IMR-90 (cell line): Measurements from ENCODE around the gene EIF4G2. TPM values are rescaled to one million over a fixed set of nuclear protein-coding genes. Genes with fewer than 3 reads are reported as not detected.

Source experiments
- ATAC-seq: fragments of 200-7000 bp; cut with Tn5 transposase; 2 replicates; pipeline ENCODE4 v1.9.1; 2020; ENCODE audit warnings: low read depth, mild to moderate bottlenecking, moderate library complexity
- Bru-seq: library from RNA; stranded (reverse); fragments of 400-500 nt; gene quantifications from one replicate; lab custom pipeline; 2021; lab: Mats Ljungman, UMichigan
- BruChase-seq, 2 experiments: library from RNA; stranded (reverse); fragments of 400-500 nt; gene quantifications; one replicate each; lab custom pipeline; 2021; lab: Mats Ljungman, UMichigan
- BruUV-seq: library from RNA; stranded (reverse); fragments of 400-500 nt; replicated peaks from 2 replicates; lab custom pipeline; 2021; lab: Mats Ljungman, UMichigan
- CTCF ChIA-PET: fragments of 300-600 bp; formaldehyde crosslinking; extraction: SDS; loops from one replicate; lab custom pipeline; 2021; ENCODE audit warnings: antibody characterized with exemption; lab: Yijun Ruan, JAX
- POLR2A ChIA-PET: fragments of 300-600 bp; sonication (Branson Sonifier 250); formaldehyde crosslinking; loops from one replicate; lab custom pipeline; 2022; ENCODE audit warnings: antibody characterized with exemption; ENCODE audit not compliant: unreplicated experiment; lab: Charles Lee
- DNase-seq: peaks from one replicate; pipeline ENCODE4 v3.0.0; 2013
- H2AFZ ChIP-seq: replicated peaks from 2 replicates; pipeline ENCODE3; 2013; ENCODE audit warnings: low read length, mild to moderate bottlenecking; ENCODE audit not compliant: poor library complexity
- H2AK5ac ChIP-seq: 2 replicates; pipeline ENCODE4 v1.6.1; 2013; ENCODE audit warnings: low read depth, low read length, inconsistent platforms
- H2AK9ac ChIP-seq: replicated peaks from 2 replicates; pipeline ENCODE3; 2013; ENCODE audit warnings: mild to moderate bottlenecking, low read depth, low read length, moderate library complexity; ENCODE audit not compliant: poor library complexity
- H2BK120ac ChIP-seq: 2 replicates; pipeline ENCODE4 v1.6.1; 2013; ENCODE audit warnings: low read depth, low read length, inconsistent platforms
- H2BK15ac ChIP-seq: 3 replicates; pipeline ENCODE4 v1.6.1; 2013; ENCODE audit warnings: low read depth, low read length, inconsistent platforms
- H2BK20ac ChIP-seq: 2 replicates; pipeline ENCODE4 v1.6.1; 2013; ENCODE audit warnings: low read depth, mild to moderate bottlenecking, inconsistent platforms, low read length, moderate library complexity
- H2BK5ac ChIP-seq: 2 replicates; pipeline ENCODE4 v1.6.1; 2013; ENCODE audit warnings: mild to moderate bottlenecking, low read depth, low read length, inconsistent platforms; ENCODE audit not compliant: poor library complexity, severe bottlenecking
- H3K14ac ChIP-seq: replicated peaks from 2 replicates; pipeline ENCODE4 v1.6.1; 2013; ENCODE audit warnings: low read depth, low read length, inconsistent platforms
- H3K18ac ChIP-seq: 2 replicates; pipeline ENCODE4 v1.6.1; 2013; ENCODE audit warnings: low read depth, low read length, control low read depth
- H3K23ac ChIP-seq: 2 replicates; pipeline ENCODE4 v1.6.1; 2013; ENCODE audit warnings: low read depth, low read length, inconsistent platforms
- H3K27ac ChIP-seq: 2 replicates; pipeline ENCODE4 v1.5.1; 2013; ENCODE audit warnings: mild to moderate bottlenecking, control low read depth, low read length; ENCODE audit not compliant: insufficient read depth
- H3K27me3 ChIP-seq: 2 replicates; pipeline ENCODE4 v1.6.1; 2013; ENCODE audit warnings: low read length; ENCODE audit not compliant: control insufficient read depth, insufficient read depth
- H3K36me3 ChIP-seq: 2 replicates; pipeline ENCODE4 v1.6.1; 2013; ENCODE audit warnings: low read length, mixed read lengths; ENCODE audit not compliant: control insufficient read depth, insufficient read depth
- H3K4ac ChIP-seq: 2 replicates; pipeline ENCODE4 v1.6.1; 2013; ENCODE audit warnings: low read depth, low read length, inconsistent platforms
- H3K4me1 ChIP-seq: 2 replicates; pipeline ENCODE4 v1.6.1; 2013; ENCODE audit warnings: low read length, mixed read lengths; ENCODE audit not compliant: control insufficient read depth, insufficient read depth
- H3K4me2 ChIP-seq: 2 replicates; pipeline ENCODE4 v1.6.1; 2013; ENCODE audit warnings: low read depth, mild to moderate bottlenecking, control low read depth, low read length, moderate library complexity
- H3K4me3 ChIP-seq: 2 replicates; pipeline ENCODE4 v1.5.1; 2013; ENCODE audit warnings: low read depth, mild to moderate bottlenecking, control low read depth, low read length, moderate library complexity; ENCODE audit not compliant: insufficient read depth
- H3K56ac ChIP-seq: 2 replicates; pipeline ENCODE4 v1.6.1; 2013; ENCODE audit warnings: low read length, inconsistent platforms; ENCODE audit not compliant: insufficient read depth; ENCODE audit errors: extremely low read depth
- H3K79me1 ChIP-seq, 2 experiments: 2 replicates each; pipeline ENCODE4 v1.6.1; 2013; ENCODE audit warnings: low read length in 2 of 2, inconsistent platforms in 1 of 2, low read depth in 1 of 2
- H3K9ac ChIP-seq: 2 replicates; pipeline ENCODE4 v1.6.1; 2013; ENCODE audit warnings: low read depth, low read length, control low read depth
- H3K9me1 ChIP-seq: 2 replicates; pipeline ENCODE4 v1.6.1; 2013; ENCODE audit warnings: low read length, inconsistent platforms; ENCODE audit not compliant: insufficient read depth
- H3K9me3 ChIP-seq: 2 replicates; pipeline ENCODE4 v1.6.1; 2013; ENCODE audit warnings: low read length; ENCODE audit not compliant: control insufficient read depth, insufficient read depth
- H4K20me1 ChIP-seq: 2 replicates; pipeline ENCODE4 v1.6.1; 2013; ENCODE audit warnings: low read length, inconsistent platforms; ENCODE audit not compliant: insufficient read depth
- H4K5ac ChIP-seq: 2 replicates; pipeline ENCODE4 v1.6.1; 2013; ENCODE audit warnings: mild to moderate bottlenecking, low read depth, low read length, control low read depth
- H4K8ac ChIP-seq, 2 experiments: 2 replicates each; pipeline ENCODE4 v1.6.1; 2013; ENCODE audit warnings: low read depth in 2 of 2, low read length in 2 of 2, control low read depth in 1 of 2, inconsistent platforms in 1 of 2
- H4K91ac ChIP-seq: 2 replicates; pipeline ENCODE4 v1.6.1; 2013; ENCODE audit warnings: low read depth, low read length, inconsistent platforms; ENCODE audit not compliant: insufficient read depth
- CHD1 ChIP-seq: IDR thresholded peaks from 2 replicates; pipeline ENCODE4 v1.6.1; 2012; ENCODE audit warnings: low read depth, low read length, improper control_type of control experiment
- CTCF ChIP-seq: conservative IDR thresholded peaks from 2 replicates; pipeline ENCODE4 v1.5.1; 2012; ENCODE audit warnings: mild to moderate bottlenecking, low read depth, low read length, improper control_type of control experiment
- FOS ChIP-seq: fragments of 150-350 bp; IDR thresholded peaks from 2 replicates; pipeline ENCODE4 v1.6.1; 2016; ENCODE audit warnings: low read depth, low read length
- MAFK ChIP-seq: IDR thresholded peaks from 2 replicates; pipeline ENCODE4 v1.6.1; 2012; ENCODE audit warnings: low read depth, low read length, improper control_type of control experiment
- MAZ ChIP-seq: IDR thresholded peaks from 2 replicates; pipeline ENCODE4 v1.6.1; 2012; ENCODE audit warnings: low read depth, mild to moderate bottlenecking, low read length, improper control_type of control experiment, moderate library complexity, borderline replicate concordance
- NFE2L2 ChIP-seq: fragments of 150-350 bp; IDR thresholded peaks from 2 replicates; pipeline ENCODE4 v1.6.1; 2016; ENCODE audit warnings: low read depth, mild to moderate bottlenecking, low read length
- POLR2A ChIP-seq: IDR thresholded peaks from 2 replicates; pipeline ENCODE4 v1.6.1; 2012; ENCODE audit warnings: mild to moderate bottlenecking, low read depth, low read length
- RAD21 ChIP-seq: IDR thresholded peaks from 2 replicates; pipeline ENCODE4 v1.6.1; 2012; ENCODE audit warnings: low read length, improper control_type of control experiment
- RCOR1 ChIP-seq: IDR thresholded peaks from 2 replicates; pipeline ENCODE4 v1.6.1; 2012; ENCODE audit warnings: mild to moderate bottlenecking, low read length, improper control_type of control experiment; ENCODE audit not compliant: insufficient replicate concordance
- RFX5 ChIP-seq: IDR thresholded peaks from 2 replicates; pipeline ENCODE4 v1.8.0; 2012; ENCODE audit warnings: low read depth, mild to moderate bottlenecking, low read length, moderate library complexity
- SMC3 ChIP-seq: fragments of 150-350 bp; IDR thresholded peaks from 2 replicates; pipeline ENCODE4 v1.6.1; 2016; ENCODE audit warnings: low read depth, mild to moderate bottlenecking, antibody characterized with exemption, low read length, moderate library complexity
- WGBS, 2 experiments: methylation state at CpG; one replicate each; pipeline versions ENCODE4 v1.1.5 to v1.1.7; 2013; ENCODE audit warnings: missing lambda C conversion rate in 2 of 2; ENCODE audit not compliant: insufficient read length in 1 of 2; ENCODE audit errors: extremely low coverage in 2 of 2; 5-methylcytosine and 5-hydroxymethylcytosine counted together
- dilution Hi-C: fragments of 300-500 bp; cut with HindIII; formaldehyde crosslinking; loops from one replicate; pipeline ENCODE4 v1.14.3; 2018; ENCODE audit warnings: low sequenced_read_pairs; ENCODE audit not compliant: unreplicated experiment
- in situ Hi-C: fragments of 300-500 bp; cut with MboI; formaldehyde crosslinking; loops from 3 replicates; pipeline ENCODE4 v1.14.3; 2019; ENCODE audit warnings: low sequenced_read_pairs, inconsistent platforms, mixed read lengths
- intact Hi-C: fragments of 100-400 bp; cut with micrococcal nuclease; formaldehyde crosslinking; loops from 2 replicates; pipeline ENCODE4 v1.10.0; 2022
- long read RNA-seq: library from polyadenylated mRNA; unstranded; transcript quantifications from one replicate; pipeline ENCODE4 v2.0.0, GENCODE V29; 2021; ENCODE audit not compliant: unreplicated experiment
- polyA plus RNA-seq, 3 experiments: library from polyadenylated mRNA; depleted of rRNA; stranded (reverse); fragments of >200 nt; gene quantifications; 2 replicates each; pipeline ENCODE4 v1.2.3, GENCODE V29; 2012; ENCODE audit warnings: low replicate concordance in 1 of 3
- total RNA-seq: library from RNA; depleted of rRNA; stranded (reverse); fragments of >200 nt; gene quantifications from 2 replicates; pipeline ENCODE4 v1.2.3, GENCODE V29; 2012; rRNA removed
- TF ChIP-seq, protein P1 (sequence below): fragments of 150-350 bp; IDR thresholded peaks from 2 replicates; pipeline ENCODE4 v1.6.1; 2016; ENCODE audit warnings: low read depth, mild to moderate bottlenecking, low read length, moderate library complexity, borderline replicate concordance

The EIF4G2 gene
- 1,144 and 1,216 TPM in 2 replicates for total RNA-seq
- 439 and 492 TPM in 2 replicates for polyA plus RNA-seq (2012; rRNA removed)
- polyA plus RNA-seq (2012; cell fraction: cytosol; rRNA removed): 108 and 148 TPM in 2 replicates
- polyA plus RNA-seq (2012; cell fraction: nucleus; rRNA removed; ENCODE audit: low replicate concordance): 62.0 and 539 TPM in 2 replicates
- Bru-seq, nascent RNA: percentile 99 among the genes with signal in this experiment
- BruChase-seq, experiment 1, labeled RNA remaining after a 6-hour chase: percentile 100 among the genes with signal in this experiment
- percentile 100 among the genes with signal in this experiment for BruChase-seq, experiment 2, labeled RNA remaining after a 2-hour chase
- long read RNA-seq, transcript EIF4G2-201 (22 exons, 3,978 nt): major isoform, 790 of 1,134 reads
- long read RNA-seq, transcript EIF4G2-202 (21 exons, 3,346 nt): minor isoform, 81 of 1,134 reads
- long read RNA-seq, transcript EIF4G2-205 (21 exons, 3,654 nt): minor isoform, 10 of 1,134 reads
- long read RNA-seq, partial matches to known transcripts: 176 of 1,134 reads
- long read RNA-seq, other reads (novel, unspliced or antisense): 75 of 1,134 reads

GRCh38 chr11:10808553-10809372 is at the start of gene EIF4G2:
Gene EIF4G2 (minus strand): TSS chr11:10808926.
- H3K27ac ChIP-seq: peak within 1 kb of the TSS; percentile 99
- H3K14ac ChIP-seq: peak within 1 kb of the TSS; percentile 100
- H3K27me3 ChIP-seq: no peaks in the 10 kb centered on the region
- peak within 1 kb of the TSS; percentile 97 for H4K91ac ChIP-seq
- H2AK9ac ChIP-seq: peak within 1 kb of the TSS; percentile 100
- H3K79me1 ChIP-seq: peaks cover 16 to 35% of the 10 kb centered on the region in 2 experiments
- H4K8ac ChIP-seq: peak within 1 kb of the TSS; percentile 97
- peak within 1 kb of the TSS; percentile 100 for H3K9ac ChIP-seq
- peaks cover 4% of the 10 kb centered on the region for H3K4me1 ChIP-seq
- peak within 1 kb of the TSS; percentile 53 for H2BK20ac ChIP-seq
- H3K4ac ChIP-seq: peak within 1 kb of the TSS; percentile 100
- peak within 1 kb of the TSS; percentile 97 for H3K56ac ChIP-seq
- ChIA-PET CTCF (interaction anchor here (0.6 to 1.1 kb wide), 3 partner anchors 14 to 92 kb away, joined by 3 to 4 read pairs (median 3); no protein-coding TSS in a partner anchor), POLR2A (interaction anchor here (0.6 to 1.8 kb wide), 14 partner anchors 10 to 125 kb away, joined by 3 to 11 read pairs (median 4); partner anchors contain the start of gene ZBED5)
- peak within 1 kb of the TSS; percentile 91 for H2BK120ac ChIP-seq
- dilution Hi-C loops: no loop called here
- no peaks in the 10 kb centered on the region for H3K9me3 ChIP-seq
- no peaks in the 10 kb centered on the region for H3K9me1 ChIP-seq
- peaks cover 26% of the 10 kb centered on the region for H3K36me3 ChIP-seq
- intact Hi-C loops: loop anchor here (1.0 to 5.0 kb wide), 4 partner anchors 50 to 214 kb away; partner anchors contain the start of gene ZBED5
- peak within 1 kb of the TSS; percentile 99 for H2AK5ac ChIP-seq
- H2AFZ ChIP-seq: peak within 1 kb of the TSS; percentile 94
- peak; percentile 99 for DNase-seq
- peak within 1 kb of the TSS; percentile 96 for H3K4me3 ChIP-seq
- H3K23ac ChIP-seq: peak within 1 kb of the TSS; percentile 99
- TSS peak; percentile 16 for BruUV-seq
- peak within 1 kb of the TSS; percentile 91 for H3K18ac ChIP-seq
- peak within 1 kb of the TSS; percentile 57; the same call in 1 of the 3 replicates for H2BK15ac ChIP-seq
- H4K20me1 ChIP-seq: peaks cover 48% of the 10 kb centered on the region
- peak within 1 kb of the TSS; percentile 93 for H4K5ac ChIP-seq
- peak; percentile 95 for ATAC-seq
- H3K4me2 ChIP-seq: peak within 1 kb of the TSS; percentile 96
- H2BK5ac ChIP-seq: peak within 1 kb of the TSS; percentile 98
- WGBS, 2 experiments: 1% methylated on average over 44 of the region's 65 CpGs; no CpG with 5 or more reads in 1 of the 2 experiments
- in situ Hi-C loops: no loop called here
- peak; percentile 100 for TF ChIP-seq POLR2A
- no peak for TF ChIP-seq FOS
- no peak for TF ChIP-seq CTCF
- TF ChIP-seq MAFK: no peak
- TF ChIP-seq, protein P1, sequence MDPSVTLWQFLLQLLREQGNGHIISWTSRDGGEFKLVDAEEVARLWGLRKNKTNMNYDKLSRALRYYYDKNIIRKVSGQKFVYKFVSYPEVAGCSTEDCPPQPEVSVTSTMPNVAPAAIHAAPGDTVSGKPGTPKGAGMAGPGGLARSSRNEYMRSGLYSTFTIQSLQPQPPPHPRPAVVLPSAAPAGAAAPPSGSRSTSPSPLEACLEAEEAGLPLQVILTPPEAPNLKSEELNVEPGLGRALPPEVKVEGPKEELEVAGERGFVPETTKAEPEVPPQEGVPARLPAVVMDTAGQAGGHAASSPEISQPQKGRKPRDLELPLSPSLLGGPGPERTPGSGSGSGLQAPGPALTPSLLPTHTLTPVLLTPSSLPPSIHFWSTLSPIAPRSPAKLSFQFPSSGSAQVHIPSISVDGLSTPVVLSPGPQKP: no peak
- TF ChIP-seq CHD1: peak; percentile 25; the same call in 1 of the 2 replicates
- TF ChIP-seq MAZ: no peak
- peak; percentile 15; the same call in 1 of the 2 replicates for TF ChIP-seq SMC3
- no peak for TF ChIP-seq RCOR1
- TF ChIP-seq NFE2L2: no peak
- no peak for TF ChIP-seq RFX5
- TF ChIP-seq RAD21: no peak; the same call in 1 of the 2 replicates
